22Rv1 (cell line): Measurements from ENCODE around the gene PPP1R12B.
"Not testable (repeated sequence)": the region's sequence is repeated elsewhere in the genome, so short reads cannot be mapped to it uniquely, and the experiment has no call there.

Source experiments
- CTCF ChIP-seq: fragments of 450-650 bp; IDR thresholded peaks from 2 replicates; pipeline ENCODE4 v1.5.1; 2017; ENCODE audit warnings: mild to moderate bottlenecking
- ZFX ChIP-seq: fragments of 450-650 bp; IDR thresholded peaks from 2 replicates; pipeline ENCODE4 v1.6.1; 2017; ENCODE audit warnings: antibody characterized with exemption, borderline replicate concordance

GRCh38 chr1:202352583-202353197 lies 4.2 kb downstream of the PPP1R12B start:
- TF ChIP-seq CTCF, ZFX: not testable (repeated sequence)
